ENCODE measurements around the gene CCL22. TPM values are rescaled to one million over a fixed set of nuclear protein-coding genes. Genes with fewer than 3 reads are reported as not detected.
"Not testable (repeated sequence)": the region's sequence is repeated elsewhere in the genome, so short reads cannot be mapped to it uniquely, and the experiment has no call there.

CCL22 gene
- total and polyA plus RNA-seq, 12 donors = 0.03 to 3.0 (median 0.25) TPM; not detected in 3

- no peaks in the 10 kb centered on the region for H3K9me3 ChIP-seq (replicated peaks in 1 of 3)
- 7 to 20% (median 17%) methylated on average over 14 to 23 of the region's 23 CpGs; no CpG with 5 or more reads in 1 of the 4 donors for WGBS, 4 donors
- TF ChIP-seq POLR2A (IDR thresholded peaks at IDR 0.05) (peak; percentile 18 to 52), CTCF (IDR thresholded peaks at IDR 0.05) (peak in 4 of 6 experiments; percentile 4 to 13 (median 10))
- no peaks in the 10 kb centered on the region for H3K27me3 ChIP-seq
- H3K4me3 ChIP-seq = peak within 1 kb of the TSS in 2 of 4 donors; percentile 22 to 44
- intact Hi-C loops (cut with DNase I) = no loop called here
- peak in 6 of 7 donors; percentile 37 to 73 (median 48) for DNase-seq
- H3K36me3 ChIP-seq (replicated peaks in 1 of 2) = no peaks in the 10 kb centered on the region
- H3K27ac ChIP-seq = peak within 1 kb of the TSS in 2 of 5 donors; percentile 26 to 59
- no peaks in the 10 kb centered on the region for H3K4me1 ChIP-seq (replicated peaks in 1 of 2)
Observed at GRCh38 chr16:57372372-57373116, 14.0 kb downstream of the CCL22 start, which contains the start of gene CX3CL1. TSS of gene CX3CL1 (plus strand) at chr16:57372490. CDS start at chr16:57372569, 79 bp downstream.

GRCh38 chr16:57373117-57373947 is 14.7 kb downstream of the CCL22 start:
- H3K27ac ChIP-seq = peak overlapping the region in 1 of 5 donors; percentile 59
- no peaks in the 10 kb centered on the region for H3K36me3 ChIP-seq (replicated peaks in 1 of 2)
- no peak for DNase-seq
- TF ChIP-seq POLR2A (IDR thresholded peaks at IDR 0.05) = no peak
- no peak for TF ChIP-seq CTCF (IDR thresholded peaks at IDR 0.05)
- H3K4me3 ChIP-seq = peak overlapping the region in 1 of 4 donors; percentile 44
- 63 to 71% (median 67%) methylated on average over 6 to 9 of the region's 9 CpGs for WGBS, 4 donors
- H3K4me1 ChIP-seq (replicated peaks in 1 of 2) = no peaks in the 10 kb centered on the region
- intact Hi-C loops (cut with DNase I) = no loop called here
- H3K27me3 ChIP-seq = no peaks in the 10 kb centered on the region
- no peaks in the 10 kb centered on the region for H3K9me3 ChIP-seq (replicated peaks in 1 of 3)

GRCh38 chr16:57374067-57374534 is 15.5 kb downstream of the CCL22 start:
- 46 to 75% (median 57%) methylated on average over 6 to 9 of the region's 9 CpGs for WGBS, 4 donors
- no peaks in the 10 kb centered on the region for H3K27me3 ChIP-seq
- TF ChIP-seq POLR2A (IDR thresholded peaks at IDR 0.05) (no peak), CTCF (IDR thresholded peaks at IDR 0.05) (no peak)
- H3K27ac ChIP-seq = no peak overlapping the region
- intact Hi-C loops (cut with DNase I) = no loop called here
- H3K36me3 ChIP-seq (replicated peaks in 1 of 2) = no peaks in the 10 kb centered on the region
- DNase-seq = no peak
- H3K9me3 ChIP-seq (replicated peaks in 1 of 3) = no peaks in the 10 kb centered on the region
- H3K4me3 ChIP-seq = no peak overlapping the region
- H3K4me1 ChIP-seq (replicated peaks in 1 of 2) = no peaks in the 10 kb centered on the region

- DNase-seq; H3K36me3 ChIP-seq (replicated peaks in 1 of 2); intact Hi-C loops (cut with DNase I); H3K4me3 ChIP-seq; H3K9me3 ChIP-seq (replicated peaks in 1 of 3); H3K27me3 ChIP-seq; H3K4me1 ChIP-seq (replicated peaks in 1 of 2); H3K27ac ChIP-seq: not testable (repeated sequence)
- WGBS, 4 donors = 87 to 91% (median 89%) methylated on average over 8 of the region's 8 CpGs
Observed at GRCh38 chr16:57374925-57375465, 16.4 kb downstream of the CCL22 start.

Measured in adrenal gland (tissue), 12 donors.